Measurements from ENCODE around the gene F8A2. TPM values are rescaled to one million over a fixed set of nuclear protein-coding genes. Genes with fewer than 3 reads are reported as not detected.

Gene F8A2
- not detected in 2 replicates for total RNA-seq

GRCh38 chrX:155381843-155382528 lies at the start of gene F8A2:
F8A2 (plus strand) TSS chrX:155382095; CDS start chrX:155382115, 20 bp downstream.

GRCh38 chrX:155334486-155335336 lies 47.2 kb upstream of the F8A2 start, which contains the start of gene CLIC2:
CLIC2 (minus strand) TSS chrX:155334614; CDS start chrX:155334427, 187 bp downstream.

Other genes with a start within 250 kb of the F8A2 start
- gene VBP1, start 165.6 kb upstream of the F8A2 start, total RNA-seq: 62.9 and 66.7 TPM in 2 replicates
- gene RAB39B, start 117.6 kb upstream of the F8A2 start, total RNA-seq: 0.06 and 0.13 TPM in 2 replicates
- 1.9 and 2.4 TPM in 2 replicates for gene CLIC2, start 47.5 kb upstream of the F8A2 start, total RNA-seq
- gene F8A3, start 76.5 kb downstream of the F8A2 start, total RNA-seq: 0.92 and 0.99 TPM in 2 replicates
- 0.40 and 0.75 TPM in 2 replicates for gene SPRY3, start 230.5 kb downstream of the F8A2 start, total RNA-seq
- gene TMLHE, start 230.9 kb downstream of the F8A2 start, total RNA-seq: 12.4 and 16.5 TPM in 2 replicates